Activated T-helper 1 cell treated with anti-CD3 and anti-CD28 coated beads, Interleukin-12 subunit alpha, Interleukin-12 subunit beta, Interleukin-2, Interleukin-4 antibody, amounts not matched to agents 30 ng/mL and 10 ng/mL and 1 ng/mL, durations not matched to agents 14 hours and 24 hours and 36 hours (primary cell): Measurements from ENCODE around the gene OTUB1. TPM values are rescaled to one million over a fixed set of nuclear protein-coding genes. Genes with fewer than 3 reads are reported as not detected.
A peak's percentile ranks its signal among the peaks of the same experiment; 100 is the strongest.

Experiments used
- DNase-seq: peaks from one replicate; pipeline ENCODE4 v3.0.0; 2021; ENCODE audit warnings: low spot score
- H3K27ac Mint-ChIP-seq: one replicate; pipeline ENCODE4 v1.8.0; 2021; ENCODE audit warnings: mild to moderate bottlenecking, mixed read lengths
- H3K27me3 Mint-ChIP-seq: one replicate; pipeline ENCODE4 v1.8.0; 2022; ENCODE audit warnings: mild to moderate bottlenecking, moderate library complexity, mixed read lengths; ENCODE audit not compliant: insufficient read depth
- H3K36me3 Mint-ChIP-seq: one replicate; pipeline ENCODE4 v1.8.0; 2021; ENCODE audit warnings: low read depth, mixed read lengths
- H3K4me1 Mint-ChIP-seq: one replicate; pipeline ENCODE4 v1.8.0; 2021; ENCODE audit warnings: low read depth, mixed read lengths
- H3K4me3 Mint-ChIP-seq: one replicate; pipeline ENCODE4 v1.8.0; 2021; ENCODE audit warnings: mild to moderate bottlenecking, moderate library complexity, mixed read lengths
- H3K9me3 Mint-ChIP-seq: one replicate; pipeline ENCODE4 v1.8.0; 2021; ENCODE audit warnings: mixed read lengths
- intact Hi-C: fragments of 100-400 bp; cut with micrococcal nuclease; formaldehyde crosslinking; loops from one replicate; pipeline ENCODE4 v1.15.1; 2024
- total RNA-seq: library from RNA; stranded (reverse); gene quantifications from 2 replicates; pipeline ENCODE4 v1.2.3, GENCODE V29; 2022

Gene OTUB1
- total RNA-seq, 1 donor from 2014 or later, result 104 TPM

DNA sequence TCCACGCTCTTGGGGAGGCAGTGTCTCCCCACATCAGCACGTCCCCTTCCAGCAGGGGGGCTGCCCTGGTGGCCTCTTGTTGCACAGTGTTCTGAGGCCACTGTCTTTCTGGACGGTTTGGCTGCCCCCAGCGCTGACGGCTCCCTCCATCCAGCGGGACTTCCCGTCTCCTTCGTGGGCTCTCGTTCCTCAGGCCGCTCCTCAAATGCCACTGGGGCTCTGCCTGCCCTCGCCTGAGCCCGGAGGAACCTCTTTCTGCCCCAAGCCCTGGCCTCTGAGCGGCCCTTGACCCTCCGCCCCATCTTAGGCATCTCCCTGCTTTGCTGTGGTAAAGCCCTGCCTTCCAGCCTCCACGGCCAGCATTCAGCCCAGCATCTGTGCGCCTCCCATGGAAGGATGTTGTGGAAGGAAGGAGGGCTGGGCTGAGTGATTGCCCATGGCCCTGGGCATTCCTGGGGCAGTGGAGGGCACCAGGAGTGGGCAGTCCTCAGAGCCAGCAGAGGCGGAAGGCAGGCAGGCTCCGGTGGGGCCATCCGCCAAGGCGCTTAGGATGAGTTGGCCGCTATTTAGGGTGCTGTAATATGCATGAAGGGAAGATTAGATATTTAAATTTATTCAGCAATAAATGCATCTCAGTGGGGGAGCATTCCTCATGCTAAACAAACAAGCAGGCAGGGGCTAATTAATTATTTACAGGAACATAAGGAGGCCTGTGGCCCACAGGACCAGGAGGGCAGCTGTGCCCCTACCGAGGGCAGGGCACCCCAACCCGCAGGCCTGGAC, 17.8 kb downstream of the OTUB1 start:
- intact Hi-C loops, result no loop called here
- H3K27ac Mint-ChIP-seq, result no peak overlapping the region

GRCh38 chr11:64004590-64004984, 18.3 kb downstream of the OTUB1 start:
- intact Hi-C loops, result no loop called here
- no peak overlapping the region for H3K27ac Mint-ChIP-seq
- DNase-seq, result no peak
- H3K36me3 Mint-ChIP-seq, result no peaks in the 10 kb centered on the region
- peaks cover 29% of the 10 kb centered on the region for H3K27me3 Mint-ChIP-seq
- no peak overlapping the region for H3K4me3 Mint-ChIP-seq
- H3K9me3 Mint-ChIP-seq, result no peaks in the 10 kb centered on the region
- peaks cover 6% of the 10 kb centered on the region for H3K4me1 Mint-ChIP-seq

More for the DNA sequence above, 17.8 kb downstream of the OTUB1 start:
- Mint-ChIP-seq H3K27me3 (peaks cover 29% of the 10 kb centered on the region), H3K36me3 (no peaks in the 10 kb centered on the region), H3K4me1 (peaks cover 6% of the 10 kb centered on the region), H3K4me3 (no peak overlapping the region), H3K9me3 (no peaks in the 10 kb centered on the region)
- DNase-seq, result no peak

DNA sequence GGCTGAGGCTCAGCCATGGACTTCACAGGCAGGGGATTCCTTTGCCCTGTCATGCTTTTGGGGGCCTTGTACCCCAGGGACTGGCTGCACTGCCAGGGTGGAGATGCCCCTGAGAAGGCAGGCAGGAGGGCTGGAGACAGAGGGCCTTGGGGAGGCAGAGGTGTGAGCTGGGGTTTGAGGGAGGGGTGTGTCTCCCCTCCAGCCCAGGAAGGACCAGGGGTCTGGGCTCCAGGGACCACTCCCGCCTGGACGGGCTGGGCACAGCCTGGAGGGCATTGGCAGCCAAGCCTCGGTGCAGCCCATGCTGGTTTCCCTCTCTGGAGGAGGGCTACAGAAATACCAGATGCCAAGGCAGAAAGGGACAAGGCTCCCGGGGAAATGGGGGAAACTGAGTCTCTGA, 19.5 kb downstream of the OTUB1 start:
- Mint-ChIP-seq H3K4me1 (peaks cover 6% of the 10 kb centered on the region), H3K9me3 (peaks cover 7% of the 10 kb centered on the region), H3K27me3 (peaks cover 29% of the 10 kb centered on the region), H3K4me3 (no peak overlapping the region), H3K27ac (no peak overlapping the region), H3K36me3 (no peaks in the 10 kb centered on the region)
- intact Hi-C loops, result no loop called here
- DNase-seq, result no peak

DNA sequence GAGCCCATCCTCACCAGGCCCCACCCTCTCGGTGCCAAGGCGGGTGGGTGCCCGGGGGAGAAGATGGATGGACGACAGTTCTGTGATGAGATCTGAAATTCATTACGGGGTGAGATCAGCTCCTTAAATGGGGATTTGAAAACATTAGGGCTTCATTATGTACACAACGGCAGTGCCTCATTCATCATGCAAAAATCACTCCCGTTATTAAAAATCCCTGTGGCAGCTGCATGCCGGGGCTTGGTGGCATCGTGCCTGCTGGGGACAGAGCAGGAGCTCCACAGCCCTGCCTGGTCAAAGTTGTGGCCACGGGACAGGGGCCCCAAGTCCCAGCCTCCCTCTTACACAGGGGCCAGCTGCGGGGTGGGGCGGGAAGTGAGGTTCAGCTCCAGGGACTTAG, 20.2 kb downstream of the OTUB1 start:
- Mint-ChIP-seq H3K27me3 (peaks cover 29% of the 10 kb centered on the region), H3K36me3 (no peaks in the 10 kb centered on the region), H3K27ac (no peak overlapping the region), H3K9me3 (peaks cover 14% of the 10 kb centered on the region), H3K4me3 (no peak overlapping the region), H3K4me1 (peaks cover 6% of the 10 kb centered on the region)
- no peak for DNase-seq
- intact Hi-C loops, result no loop called here

GRCh38 chr11:64007160-64007628, 21.0 kb downstream of the OTUB1 start:
- Mint-ChIP-seq H3K27me3 (peaks cover 29% of the 10 kb centered on the region), H3K4me3 (peak overlapping the region; percentile 32), H3K27ac (no peak overlapping the region), H3K9me3 (peaks cover 17% of the 10 kb centered on the region), H3K36me3 (no peaks in the 10 kb centered on the region), H3K4me1 (peaks cover 6% of the 10 kb centered on the region)
- intact Hi-C loops, result no loop called here
- DNase-seq, result no peak

- Mint-ChIP-seq H3K36me3 (no peaks in the 10 kb centered on the region), H3K4me3 (no peak overlapping the region), H3K27me3 (peaks cover 29% of the 10 kb centered on the region), H3K4me1 (peaks cover 6% of the 10 kb centered on the region), H3K9me3 (peaks cover 17% of the 10 kb centered on the region), H3K27ac (no peak overlapping the region)
- DNase-seq, result no peak
- intact Hi-C loops, result no loop called here
Observed at GRCh38 chr11:64007629-64008282, 21.5 kb downstream of the OTUB1 start.

GRCh38 chr11:64008283-64008913, 22.2 kb downstream of the OTUB1 start:
- Mint-ChIP-seq H3K4me3 (no peak overlapping the region), H3K27me3 (peaks cover 29% of the 10 kb centered on the region), H3K4me1 (peaks cover 6% of the 10 kb centered on the region), H3K36me3 (no peaks in the 10 kb centered on the region), H3K27ac (no peak overlapping the region), H3K9me3 (peaks cover 17% of the 10 kb centered on the region)
- no peak for DNase-seq
- intact Hi-C loops, result no loop called here

DNA sequence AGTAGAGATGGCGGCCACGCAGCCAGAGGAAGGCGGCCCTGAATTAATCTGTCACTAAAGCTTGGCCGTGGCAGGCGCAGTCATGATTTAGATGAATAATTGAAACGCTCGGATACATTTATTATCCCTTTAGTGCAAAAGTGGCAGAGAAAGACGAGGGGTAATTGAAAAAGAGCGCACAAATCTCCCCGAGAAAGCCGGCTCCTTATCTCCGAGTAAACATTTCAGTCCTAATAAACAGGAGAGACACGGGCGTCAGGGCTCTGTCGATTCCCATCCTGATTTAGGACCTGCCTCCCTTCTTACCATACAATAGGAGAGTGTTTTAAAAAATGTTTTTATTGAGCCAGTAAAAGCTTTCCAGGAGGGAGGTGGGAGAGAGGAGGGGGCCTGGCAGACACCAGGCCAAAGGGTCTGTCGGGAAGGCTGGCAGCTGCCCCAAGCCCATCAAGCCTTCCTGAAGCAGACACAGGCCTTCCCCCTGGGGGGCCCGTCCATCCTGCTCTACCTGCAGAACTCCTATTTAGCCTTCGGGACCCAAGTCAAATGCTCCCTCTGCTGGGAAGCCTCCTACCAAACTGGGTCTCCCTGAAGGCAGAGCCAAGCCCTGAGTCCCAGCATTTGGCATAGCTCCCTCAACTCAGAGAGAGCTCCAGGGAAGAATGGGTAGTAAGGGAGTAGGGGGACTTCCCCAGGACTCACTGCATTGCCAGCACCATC, 22.8 kb downstream of the OTUB1 start:
- H3K4me1 Mint-ChIP-seq, result peaks cover 6% of the 10 kb centered on the region
- H3K27me3 Mint-ChIP-seq, result peaks cover 29% of the 10 kb centered on the region
- H3K27ac Mint-ChIP-seq, result no peak overlapping the region
- intact Hi-C loops, result no loop called here
- H3K9me3 Mint-ChIP-seq, result peaks cover 17% of the 10 kb centered on the region
- no peak for DNase-seq
- H3K36me3 Mint-ChIP-seq, result no peaks in the 10 kb centered on the region
- H3K4me3 Mint-ChIP-seq, result no peak overlapping the region

- no peak overlapping the region for H3K27ac Mint-ChIP-seq
- H3K4me1 Mint-ChIP-seq, result peaks cover 6% of the 10 kb centered on the region
- H3K4me3 Mint-ChIP-seq, result no peak overlapping the region
- peaks cover 17% of the 10 kb centered on the region for H3K9me3 Mint-ChIP-seq
- intact Hi-C loops, result no loop called here
- peaks cover 29% of the 10 kb centered on the region for H3K27me3 Mint-ChIP-seq
- no peak for DNase-seq
- no peaks in the 10 kb centered on the region for H3K36me3 Mint-ChIP-seq
Observed at GRCh38 chr11:64009710-64010109, 23.5 kb downstream of the OTUB1 start.

GRCh38 chr11:64010783-64011182, 24.5 kb downstream of the OTUB1 start:
- no peak overlapping the region for H3K4me3 Mint-ChIP-seq
- no peaks in the 10 kb centered on the region for H3K36me3 Mint-ChIP-seq
- H3K9me3 Mint-ChIP-seq, result peaks cover 17% of the 10 kb centered on the region
- peaks cover 6% of the 10 kb centered on the region for H3K4me1 Mint-ChIP-seq
- peaks cover 26% of the 10 kb centered on the region for H3K27me3 Mint-ChIP-seq
- no peak overlapping the region for H3K27ac Mint-ChIP-seq
- intact Hi-C loops, result no loop called here
- no peak for DNase-seq

GRCh38 chr11:64011371-64011770, 25.1 kb downstream of the OTUB1 start:
- intact Hi-C loops, result no loop called here
- H3K27me3 Mint-ChIP-seq, result peaks cover 22% of the 10 kb centered on the region
- no peak overlapping the region for H3K4me3 Mint-ChIP-seq
- H3K36me3 Mint-ChIP-seq, result no peaks in the 10 kb centered on the region
- peaks cover 6% of the 10 kb centered on the region for H3K4me1 Mint-ChIP-seq
- DNase-seq, result no peak
- no peak overlapping the region for H3K27ac Mint-ChIP-seq
- H3K9me3 Mint-ChIP-seq, result peaks cover 17% of the 10 kb centered on the region

DNA sequence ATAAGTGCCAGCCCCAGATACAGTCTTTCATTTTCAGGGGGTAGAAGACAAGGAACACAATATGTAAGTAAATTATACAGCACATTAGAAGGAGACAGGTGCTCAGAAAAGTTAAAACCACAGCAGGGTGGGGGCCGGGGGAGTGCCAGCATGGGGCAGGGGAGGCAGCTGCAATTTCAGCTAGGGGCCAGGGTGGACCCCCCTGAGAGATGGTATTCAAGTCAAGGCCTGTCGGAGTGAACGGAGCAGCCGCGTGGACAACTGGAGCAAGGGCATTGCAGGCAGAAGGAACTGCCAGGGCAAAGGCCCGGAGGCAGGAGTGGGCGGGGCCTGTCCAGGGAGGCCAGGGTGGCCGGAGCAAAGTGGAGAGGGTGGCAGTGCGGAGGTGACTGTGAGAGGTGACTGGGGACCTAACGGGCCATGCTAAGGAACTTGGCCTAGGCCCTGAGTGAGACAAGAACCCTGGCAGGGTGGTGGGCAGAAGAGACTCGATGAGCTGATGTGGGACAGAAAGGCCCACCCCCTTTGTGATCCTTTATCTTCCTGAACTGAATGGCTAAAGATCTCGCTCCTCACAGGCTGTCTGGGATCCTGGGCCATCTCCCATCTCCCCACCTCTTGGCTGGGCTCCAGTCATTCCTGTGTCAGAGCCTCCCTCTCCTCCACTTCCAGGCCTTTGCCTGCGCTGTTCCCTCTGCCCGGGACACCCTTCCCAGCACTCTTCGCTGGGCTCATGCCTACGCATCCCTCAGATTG, 27.1 kb downstream of the OTUB1 start:
- Mint-ChIP-seq H3K27ac (no peak overlapping the region), H3K4me1 (no peaks in the 10 kb centered on the region), H3K36me3 (no peaks in the 10 kb centered on the region), H3K4me3 (no peak overlapping the region), H3K27me3 (peaks cover 2% of the 10 kb centered on the region), H3K9me3 (peaks cover 17% of the 10 kb centered on the region)
- intact Hi-C loops, result no loop called here
- DNase-seq, result no peak
